ENCODE data around the gene LGALS9C.
"Not testable (repeated sequence)": the region's sequence is repeated elsewhere in the genome, so short reads cannot be mapped to it uniquely, and the experiment has no call there.

The LGALS9C gene

GRCh38 chr17:18476508-18477308, at the start of gene LGALS9C:
Gene LGALS9C (plus strand): TSS chr17:18476789. CDS start chr17:18476855, 66 bp downstream.
- not testable (repeated sequence) for H2AFZ ChIP-seq (ENCODE audit: low read depth); H3K79me2 ChIP-seq (ENCODE audit: insufficient read depth, low read depth); H3K4me3 ChIP-seq (IDR thresholded peaks at IDR 0.05; ENCODE audit: insufficient read depth, low read depth, low read length); H3K27me3 ChIP-seq (ENCODE audit: insufficient read depth, low read depth); H3K36me3 ChIP-seq (ENCODE audit: insufficient read depth); H4K20me1 ChIP-seq (ENCODE audit: insufficient read depth)
- Histone ChIP-seq H3K4me1 (ENCODE audit: low read depth, poor library complexity, severe bottlenecking) (peaks cover 18% of the 10 kb centered on the region), H3K27ac (peak within 1 kb of the TSS; percentile 42; the same call in 1 of the 2 replicates), H3K4me2 (peak within 1 kb of the TSS; percentile 71; the same call in 1 of the 2 replicates), H3K9ac (peak within 1 kb of the TSS; percentile 31; the same call in 1 of the 2 replicates)

DNA sequence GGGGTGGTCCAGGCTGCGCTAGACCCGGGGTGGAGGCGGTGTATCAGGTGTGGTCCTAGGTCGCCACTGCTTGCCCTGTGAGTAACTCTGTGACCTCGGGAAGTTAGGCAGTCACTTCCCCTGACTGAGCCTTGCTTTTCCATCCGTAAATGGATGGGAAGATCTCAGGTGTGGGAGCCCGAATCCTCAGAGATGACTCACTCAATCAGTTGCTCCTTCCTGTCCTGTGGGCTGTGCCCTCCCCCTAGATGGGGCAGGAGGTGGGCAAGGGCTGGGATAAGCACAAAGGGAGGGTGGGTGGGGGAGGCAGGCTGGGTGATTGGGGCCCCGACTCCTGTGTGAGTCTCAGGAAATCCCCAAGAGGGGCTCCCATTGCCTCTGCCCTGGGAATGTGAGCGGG, 44.4 kb upstream of the LGALS9C start:
- H3K36me3 ChIP-seq (ENCODE audit: insufficient read depth); H4K20me1 ChIP-seq (ENCODE audit: insufficient read depth); H2AFZ ChIP-seq (ENCODE audit: low read depth); H3K79me2 ChIP-seq (ENCODE audit: insufficient read depth, low read depth); H3K4me3 ChIP-seq (IDR thresholded peaks at IDR 0.05; ENCODE audit: insufficient read depth, low read depth, low read length); H3K27me3 ChIP-seq (ENCODE audit: insufficient read depth, low read depth); H3K9ac ChIP-seq; H3K4me1 ChIP-seq (ENCODE audit: low read depth, poor library complexity, severe bottlenecking); H3K4me2 ChIP-seq; H3K27ac ChIP-seq: not testable (repeated sequence)

DNA sequence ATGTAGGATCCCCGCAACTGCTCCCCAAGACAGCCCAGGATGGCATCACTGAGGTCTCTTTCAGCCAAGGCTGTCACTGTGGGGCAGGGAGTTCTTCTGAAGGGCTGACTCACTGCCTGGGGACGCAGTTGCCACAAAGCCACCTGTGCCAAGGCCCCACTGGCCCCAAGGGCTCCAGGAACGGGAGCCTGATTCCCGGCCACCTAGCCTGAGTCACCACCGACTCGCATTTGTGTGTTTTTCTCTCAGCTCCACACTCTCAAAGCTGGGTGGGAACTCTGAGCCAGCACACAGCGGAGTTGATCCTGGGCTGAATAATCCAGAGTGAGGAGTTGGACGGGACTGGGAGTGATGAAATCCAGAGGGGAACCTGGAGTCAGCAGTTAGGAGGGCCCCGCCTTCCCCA, 37.1 kb upstream of the LGALS9C start:
- not testable (repeated sequence) for H4K20me1 ChIP-seq (ENCODE audit: insufficient read depth); H2AFZ ChIP-seq (ENCODE audit: low read depth); H3K27me3 ChIP-seq (ENCODE audit: insufficient read depth, low read depth); H3K27ac ChIP-seq; H3K4me3 ChIP-seq (IDR thresholded peaks at IDR 0.05; ENCODE audit: insufficient read depth, low read depth, low read length); H3K79me2 ChIP-seq (ENCODE audit: insufficient read depth, low read depth); H3K9ac ChIP-seq; H3K4me2 ChIP-seq; H3K36me3 ChIP-seq (ENCODE audit: insufficient read depth); H3K4me1 ChIP-seq (ENCODE audit: low read depth, poor library complexity, severe bottlenecking)

- H3K36me3 ChIP-seq (ENCODE audit: insufficient read depth); H3K79me2 ChIP-seq (ENCODE audit: insufficient read depth, low read depth); H3K27ac ChIP-seq; H4K20me1 ChIP-seq (ENCODE audit: insufficient read depth); H3K4me2 ChIP-seq; H3K27me3 ChIP-seq (ENCODE audit: insufficient read depth, low read depth); H3K4me3 ChIP-seq (IDR thresholded peaks at IDR 0.05; ENCODE audit: insufficient read depth, low read depth, low read length); H2AFZ ChIP-seq (ENCODE audit: low read depth); H3K4me1 ChIP-seq (ENCODE audit: low read depth, poor library complexity, severe bottlenecking); H3K9ac ChIP-seq: not testable (repeated sequence)
Observed at GRCh38 chr17:18442093-18442492, 34.5 kb upstream of the LGALS9C start.

DNA sequence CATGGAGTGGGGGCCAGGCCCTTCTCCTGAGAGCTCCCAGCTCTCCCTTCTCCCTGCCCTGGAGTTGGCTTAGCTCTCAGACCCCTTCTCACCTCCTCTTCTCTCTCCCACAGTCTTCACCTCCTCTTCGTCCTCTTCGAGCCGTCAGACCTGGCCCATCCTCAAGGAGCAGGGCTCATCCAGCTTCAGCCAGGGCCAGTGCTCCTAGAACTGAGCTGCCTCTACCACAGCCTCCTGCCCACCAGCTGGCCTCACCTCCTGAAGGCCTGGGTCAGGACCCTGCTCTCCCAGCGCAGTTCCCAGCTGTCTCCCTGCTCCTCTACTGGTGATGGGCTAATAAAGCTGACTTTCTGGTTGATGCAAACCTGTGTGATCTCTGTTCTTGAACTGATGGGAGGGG, 34.1 kb upstream of the LGALS9C start:
- not testable (repeated sequence) for H3K27ac ChIP-seq; H3K9ac ChIP-seq; H3K27me3 ChIP-seq (ENCODE audit: insufficient read depth, low read depth); H3K4me1 ChIP-seq (ENCODE audit: low read depth, poor library complexity, severe bottlenecking); H4K20me1 ChIP-seq (ENCODE audit: insufficient read depth); H3K4me2 ChIP-seq; H3K79me2 ChIP-seq (ENCODE audit: insufficient read depth, low read depth); H3K36me3 ChIP-seq (ENCODE audit: insufficient read depth); H3K4me3 ChIP-seq (IDR thresholded peaks at IDR 0.05; ENCODE audit: insufficient read depth, low read depth, low read length); H2AFZ ChIP-seq (ENCODE audit: low read depth)

DNA sequence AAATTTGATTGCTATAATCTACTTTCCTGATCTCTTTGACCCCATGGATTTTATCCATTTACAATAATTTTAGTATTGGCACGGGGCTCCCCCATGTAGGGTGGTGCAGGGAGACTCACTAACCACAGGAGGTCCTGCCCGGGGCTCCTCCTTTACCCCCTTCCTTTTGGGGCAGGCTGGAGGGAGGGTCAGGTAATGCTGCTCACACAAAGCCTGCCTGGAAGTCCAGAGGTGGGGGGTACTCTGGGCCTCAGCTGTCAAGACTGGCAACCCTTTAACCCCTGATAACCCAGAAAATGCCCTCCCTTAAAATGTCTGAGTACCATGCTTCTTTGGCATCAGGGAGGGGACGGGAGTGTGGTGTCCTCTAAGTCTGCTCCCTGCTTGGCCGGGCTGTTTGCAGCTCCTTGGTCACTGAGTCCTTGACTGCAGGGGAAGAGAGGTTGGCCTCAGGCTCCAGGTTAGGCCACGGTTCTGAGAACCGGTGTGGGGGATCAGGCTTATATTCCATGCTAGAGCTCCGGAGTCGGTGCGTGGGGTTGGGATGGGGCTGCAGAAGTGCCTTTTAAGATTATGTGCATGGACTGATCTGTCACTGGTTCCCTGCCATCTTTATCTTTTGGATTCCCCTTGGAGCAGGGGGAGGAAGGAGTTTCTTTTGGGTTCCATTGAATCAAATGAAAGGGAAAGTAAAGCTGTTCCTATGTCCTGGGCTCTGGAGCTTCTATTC, 28.9 kb upstream of the LGALS9C start:
- H3K27me3 ChIP-seq (ENCODE audit: insufficient read depth, low read depth); H3K9ac ChIP-seq; H3K36me3 ChIP-seq (ENCODE audit: insufficient read depth); H3K27ac ChIP-seq; H4K20me1 ChIP-seq (ENCODE audit: insufficient read depth); H3K4me1 ChIP-seq (ENCODE audit: low read depth, poor library complexity, severe bottlenecking); H3K79me2 ChIP-seq (ENCODE audit: insufficient read depth, low read depth); H3K4me2 ChIP-seq; H2AFZ ChIP-seq (ENCODE audit: low read depth); H3K4me3 ChIP-seq (IDR thresholded peaks at IDR 0.05; ENCODE audit: insufficient read depth, low read depth, low read length): not testable (repeated sequence)

DNA sequence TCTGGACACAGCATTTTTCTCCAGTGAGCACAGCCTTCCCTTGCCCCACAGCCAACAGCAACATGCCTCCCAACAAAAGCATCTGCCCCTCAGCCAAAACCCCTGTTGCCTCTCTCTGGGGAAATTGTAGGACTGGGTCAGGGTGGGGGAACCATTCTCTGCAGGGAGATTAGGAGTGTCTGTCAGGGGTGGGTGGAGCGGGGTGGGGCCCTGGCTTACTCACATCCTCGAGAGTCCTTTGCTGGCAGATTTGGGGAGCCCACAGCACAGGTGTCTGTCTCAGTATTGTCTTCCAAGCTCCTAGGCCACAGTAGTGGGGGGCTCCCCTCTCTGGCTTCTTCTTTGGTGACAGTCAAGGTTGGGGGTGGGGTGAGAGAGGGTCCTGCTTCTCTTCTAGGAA, 28.3 kb upstream of the LGALS9C start:
- H3K27me3 ChIP-seq (ENCODE audit: insufficient read depth, low read depth); H3K36me3 ChIP-seq (ENCODE audit: insufficient read depth); H3K4me2 ChIP-seq; H4K20me1 ChIP-seq (ENCODE audit: insufficient read depth); H3K4me3 ChIP-seq (IDR thresholded peaks at IDR 0.05; ENCODE audit: insufficient read depth, low read depth, low read length); H3K79me2 ChIP-seq (ENCODE audit: insufficient read depth, low read depth); H2AFZ ChIP-seq (ENCODE audit: low read depth); H3K9ac ChIP-seq; H3K27ac ChIP-seq; H3K4me1 ChIP-seq (ENCODE audit: low read depth, poor library complexity, severe bottlenecking): not testable (repeated sequence)

DNA sequence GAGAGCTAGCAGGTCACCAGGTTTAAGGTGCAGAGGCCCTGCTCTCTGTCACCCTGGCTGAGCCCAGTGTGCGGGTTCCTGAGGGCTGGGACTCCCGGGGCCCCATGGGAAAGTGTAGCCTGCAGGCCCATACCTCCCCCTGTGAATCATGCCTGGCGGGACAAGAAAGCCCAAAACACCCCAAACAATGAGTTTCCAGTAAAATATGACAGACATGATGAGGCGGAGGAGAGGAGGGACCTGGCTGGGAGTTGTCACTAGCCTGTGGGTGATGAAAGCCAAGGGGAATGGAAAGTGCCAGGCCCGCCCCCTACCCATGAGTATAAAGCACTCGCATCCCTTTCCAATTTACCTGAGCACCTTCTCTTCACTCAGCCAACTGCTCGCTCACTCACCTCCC, 26.8 kb upstream of the LGALS9C start:
- not testable (repeated sequence) for H2AFZ ChIP-seq (ENCODE audit: low read depth); H3K4me2 ChIP-seq; H3K4me3 ChIP-seq (IDR thresholded peaks at IDR 0.05; ENCODE audit: insufficient read depth, low read depth, low read length); H4K20me1 ChIP-seq (ENCODE audit: insufficient read depth); H3K4me1 ChIP-seq (ENCODE audit: low read depth, poor library complexity, severe bottlenecking); H3K27ac ChIP-seq; H3K79me2 ChIP-seq (ENCODE audit: insufficient read depth, low read depth); H3K27me3 ChIP-seq (ENCODE audit: insufficient read depth, low read depth); H3K36me3 ChIP-seq (ENCODE audit: insufficient read depth); H3K9ac ChIP-seq

GRCh38 chr17:18450998-18451397, 25.6 kb upstream of the LGALS9C start:
- not testable (repeated sequence) for H3K36me3 ChIP-seq (ENCODE audit: insufficient read depth); H3K4me2 ChIP-seq; H4K20me1 ChIP-seq (ENCODE audit: insufficient read depth); H3K27ac ChIP-seq; H3K9ac ChIP-seq; H3K4me1 ChIP-seq (ENCODE audit: low read depth, poor library complexity, severe bottlenecking); H3K79me2 ChIP-seq (ENCODE audit: insufficient read depth, low read depth); H3K4me3 ChIP-seq (IDR thresholded peaks at IDR 0.05; ENCODE audit: insufficient read depth, low read depth, low read length); H3K27me3 ChIP-seq (ENCODE audit: insufficient read depth, low read depth); H2AFZ ChIP-seq (ENCODE audit: low read depth)

- not testable (repeated sequence) for H4K20me1 ChIP-seq (ENCODE audit: insufficient read depth); H3K27me3 ChIP-seq (ENCODE audit: insufficient read depth, low read depth); H3K27ac ChIP-seq; H3K79me2 ChIP-seq (ENCODE audit: insufficient read depth, low read depth); H3K9ac ChIP-seq; H3K36me3 ChIP-seq (ENCODE audit: insufficient read depth); H3K4me3 ChIP-seq (IDR thresholded peaks at IDR 0.05; ENCODE audit: insufficient read depth, low read depth, low read length); H3K4me1 ChIP-seq (ENCODE audit: low read depth, poor library complexity, severe bottlenecking); H2AFZ ChIP-seq (ENCODE audit: low read depth); H3K4me2 ChIP-seq
Observed at GRCh38 chr17:18451969-18452368, 24.6 kb upstream of the LGALS9C start.

Data from KMS-11 (cell line).